Vagina (tissue), 2 donors: ENCODE data around the gene GUCY1B1. TPM values are rescaled to one million over a fixed set of nuclear protein-coding genes. Genes with fewer than 3 reads are reported as not detected.

ENCODE experiments used
- DNase-seq, 2 donors: peaks; one replicate each; pipeline ENCODE4 v3.0.0-alpha.2; 2017; ENCODE audit errors: extremely low spot score in 2 of 2
- H3K27ac ChIP-seq: fragments of 200-600 bp; sonication (generic); one replicate; pipeline ENCODE4 v1.5.1; 2019
- H3K27me3 ChIP-seq: fragments of 200-600 bp; sonication (generic); one replicate; pipeline ENCODE4 v1.5.1; 2019
- H3K36me3 ChIP-seq, 2 donors: fragments of 200-600 bp; sonication (generic); one replicate each; pipeline ENCODE4 v1.5.1; 2017 to 2019
- H3K4me1 ChIP-seq: fragments of 200-600 bp; sonication (generic); one replicate; pipeline ENCODE4 v1.5.1; 2019
- H3K4me3 ChIP-seq, 2 donors: fragments of 200-600 bp; sonication (generic); 1 replicate in 1 of 2; 2 replicates in 1 of 2; pipeline ENCODE4 v1.5.1; 2016 to 2019
- H3K9me3 ChIP-seq: fragments of 200-600 bp; sonication (generic); one replicate; pipeline ENCODE4 v1.5.1; 2019
- POLR2A ChIP-seq, 2 donors: fragments of 450-650 bp; IDR thresholded peaks; one replicate each; pipeline ENCODE4 v1.6.1; 2017; ENCODE audit warnings: antibody characterized with exemption in 2 of 2, mild to moderate bottlenecking in 2 of 2, moderate library complexity in 2 of 2
- POLR2AphosphoS5 ChIP-seq, 2 donors: sonication (generic); formaldehyde crosslinking; IDR thresholded peaks; one replicate each; pipeline ENCODE4 v1.9.0; 2017; ENCODE audit warnings: antibody characterized with exemption in 2 of 2, mild to moderate bottlenecking in 2 of 2, low read depth in 1 of 2; ENCODE audit not compliant: insufficient read depth in 1 of 2
- intact Hi-C: fragments of 100-400 bp; cut with DNase I; formaldehyde crosslinking; loops from one replicate; pipeline ENCODE4 v1.15.1; 2023
- total RNA-seq: library from RNA; depleted of rRNA; stranded (reverse); fragments of >200 nt; gene quantifications from one replicate; pipeline ENCODE4 v1.2.3, GENCODE V29; 2016
- TF ChIP-seq, protein P1 (sequence below), 3 experiments: fragments of 450-650 bp in 2 of 3; fragments of 200-600 bp in 1 of 3; sonication (generic) in 1 of 3; IDR thresholded peaks; one replicate each; pipeline ENCODE4 v1.5.1; 2017 to 2019; ENCODE audit warnings: antibody characterized with exemption in 3 of 3, mild to moderate bottlenecking in 2 of 3, moderate library complexity in 2 of 3

The GUCY1B1 gene
- total RNA-seq, 1 donor from 2014 or later, result 22.8 TPM

DNA sequence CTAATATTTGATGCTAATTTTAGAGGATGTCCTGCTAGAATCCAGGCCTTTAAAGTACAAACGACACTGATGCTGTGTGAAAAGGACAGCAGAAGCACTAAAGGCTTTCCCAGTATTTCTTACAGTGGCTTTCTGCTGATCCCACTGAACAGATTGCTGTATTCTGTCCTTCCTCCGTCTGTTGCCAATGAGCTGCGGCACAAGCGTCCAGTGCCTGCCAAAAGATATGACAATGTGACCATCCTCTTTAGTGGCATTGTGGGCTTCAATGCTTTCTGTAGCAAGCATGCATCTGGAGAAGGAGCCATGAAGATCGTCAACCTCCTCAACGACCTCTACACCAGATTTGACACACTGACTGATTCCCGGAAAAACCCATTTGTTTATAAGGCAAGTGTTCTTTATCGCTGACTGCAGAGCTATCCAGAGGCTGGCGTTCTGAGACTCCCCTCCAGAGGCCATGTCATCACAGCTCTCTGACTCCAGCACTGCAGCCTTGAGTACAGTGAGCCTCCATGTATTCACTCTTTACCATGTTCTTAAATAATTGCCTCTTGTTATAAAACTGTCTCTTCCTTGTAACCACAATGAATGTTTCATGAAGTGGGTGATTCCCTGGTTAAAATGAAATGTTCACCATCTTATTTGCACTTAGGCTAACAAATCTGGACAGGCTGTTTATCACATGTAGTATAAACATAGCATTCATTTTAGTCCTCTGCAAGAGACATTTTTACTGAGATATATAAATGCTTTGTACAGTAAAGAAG, 43.6 kb downstream of the GUCY1B1 start:
- no peak overlapping the region for H3K27ac ChIP-seq

DNA sequence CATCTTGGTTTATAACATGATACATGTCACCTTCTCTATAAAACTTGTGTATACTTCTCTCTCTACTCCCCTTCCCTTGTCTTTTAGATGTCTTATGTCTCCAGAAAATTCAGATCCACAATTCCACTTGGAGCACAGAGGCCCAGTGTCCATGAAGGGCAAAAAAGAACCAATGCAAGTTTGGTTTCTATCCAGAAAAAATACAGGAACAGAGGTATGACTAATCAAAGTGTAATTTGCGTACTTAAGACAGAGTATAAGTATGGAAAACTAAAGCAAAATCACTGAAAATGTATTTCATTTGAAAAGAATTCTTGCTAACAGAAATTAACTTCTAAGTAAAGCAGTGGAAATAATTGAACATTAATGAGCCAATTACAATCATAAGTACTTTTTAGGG, 46.2 kb downstream of the GUCY1B1 start:
- H3K4me1 ChIP-seq, result no peaks in the 10 kb centered on the region
- DNase-seq, result no peak
- H3K9me3 ChIP-seq, result no peaks in the 10 kb centered on the region
- H3K27ac ChIP-seq, result no peak overlapping the region
- no peak overlapping the region for H3K4me3 ChIP-seq
- no peak for TF ChIP-seq POLR2AphosphoS5 (IDR thresholded peaks at IDR 0.05; ENCODE audit: insufficient read depth in 1 of 2, low read depth in 1 of 2)
- no peaks in the 10 kb centered on the region for H3K27me3 ChIP-seq
- intact Hi-C loops, result no loop called here
- peaks cover 0 to 14% of the 10 kb centered on the region in 2 donors for H3K36me3 ChIP-seq

More for the DNA sequence above, 43.6 kb downstream of the GUCY1B1 start:
- intact Hi-C loops, result no loop called here
- H3K36me3 ChIP-seq, result peaks cover 0 to 14% of the 10 kb centered on the region in 2 donors
- no peaks in the 10 kb centered on the region for H3K9me3 ChIP-seq
- no peak for DNase-seq
- H3K4me3 ChIP-seq, result no peak overlapping the region
- no peak for TF ChIP-seq POLR2A (IDR thresholded peaks at IDR 0.05)
- TF ChIP-seq POLR2AphosphoS5 (IDR thresholded peaks at IDR 0.05; ENCODE audit: insufficient read depth in 1 of 2, low read depth in 1 of 2), result no peak
- TF ChIP-seq, protein P1, sequence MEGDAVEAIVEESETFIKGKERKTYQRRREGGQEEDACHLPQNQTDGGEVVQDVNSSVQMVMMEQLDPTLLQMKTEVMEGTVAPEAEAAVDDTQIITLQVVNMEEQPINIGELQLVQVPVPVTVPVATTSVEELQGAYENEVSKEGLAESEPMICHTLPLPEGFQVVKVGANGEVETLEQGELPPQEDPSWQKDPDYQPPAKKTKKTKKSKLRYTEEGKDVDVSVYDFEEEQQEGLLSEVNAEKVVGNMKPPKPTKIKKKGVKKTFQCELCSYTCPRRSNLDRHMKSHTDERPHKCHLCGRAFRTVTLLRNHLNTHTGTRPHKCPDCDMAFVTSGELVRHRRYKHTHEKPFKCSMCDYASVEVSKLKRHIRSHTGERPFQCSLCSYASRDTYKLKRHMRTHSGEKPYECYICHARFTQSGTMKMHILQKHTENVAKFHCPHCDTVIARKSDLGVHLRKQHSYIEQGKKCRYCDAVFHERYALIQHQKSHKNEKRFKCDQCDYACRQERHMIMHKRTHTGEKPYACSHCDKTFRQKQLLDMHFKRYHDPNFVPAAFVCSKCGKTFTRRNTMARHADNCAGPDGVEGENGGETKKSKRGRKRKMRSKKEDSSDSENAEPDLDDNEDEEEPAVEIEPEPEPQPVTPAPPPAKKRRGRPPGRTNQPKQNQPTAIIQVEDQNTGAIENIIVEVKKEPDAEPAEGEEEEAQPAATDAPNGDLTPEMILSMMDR (IDR thresholded peaks at IDR 0.05), result no peak
- no peaks in the 10 kb centered on the region for H3K27me3 ChIP-seq
- no peaks in the 10 kb centered on the region for H3K4me1 ChIP-seq

DNA sequence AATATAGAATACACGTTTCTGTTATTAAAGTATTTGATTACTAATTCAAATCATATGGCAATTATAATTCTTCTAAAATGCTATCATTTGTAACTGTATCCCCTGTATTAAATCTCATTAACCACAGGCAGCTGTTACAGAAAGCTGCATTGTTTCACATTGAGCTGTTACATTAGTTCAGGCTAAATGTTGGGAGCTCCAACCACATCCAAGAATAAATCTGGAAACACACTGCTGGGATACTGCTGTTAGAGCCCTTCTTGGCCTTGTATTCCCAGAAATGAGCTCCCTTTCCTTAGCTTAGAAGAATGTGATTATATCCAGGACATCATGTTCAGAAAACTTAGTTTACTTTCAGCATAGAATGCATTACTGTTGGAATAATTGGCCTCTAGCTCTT, 48.2 kb downstream of the GUCY1B1 start:
- Histone ChIP-seq H3K4me3 (no peak overlapping the region), H3K4me1 (no peaks in the 10 kb centered on the region), H3K27me3 (no peaks in the 10 kb centered on the region), H3K27ac (no peak overlapping the region), H3K36me3 (peaks cover 0 to 14% of the 10 kb centered on the region in 2 donors), H3K9me3 (no peaks in the 10 kb centered on the region)
- no peak for DNase-seq
- TF ChIP-seq POLR2AphosphoS5 (IDR thresholded peaks at IDR 0.05; ENCODE audit: insufficient read depth in 1 of 2, low read depth in 1 of 2) (no peak), POLR2A (IDR thresholded peaks at IDR 0.05) (no peak)
- TF ChIP-seq, protein P1 (IDR thresholded peaks at IDR 0.05), result no peak
- intact Hi-C loops, result no loop called here

DNA sequence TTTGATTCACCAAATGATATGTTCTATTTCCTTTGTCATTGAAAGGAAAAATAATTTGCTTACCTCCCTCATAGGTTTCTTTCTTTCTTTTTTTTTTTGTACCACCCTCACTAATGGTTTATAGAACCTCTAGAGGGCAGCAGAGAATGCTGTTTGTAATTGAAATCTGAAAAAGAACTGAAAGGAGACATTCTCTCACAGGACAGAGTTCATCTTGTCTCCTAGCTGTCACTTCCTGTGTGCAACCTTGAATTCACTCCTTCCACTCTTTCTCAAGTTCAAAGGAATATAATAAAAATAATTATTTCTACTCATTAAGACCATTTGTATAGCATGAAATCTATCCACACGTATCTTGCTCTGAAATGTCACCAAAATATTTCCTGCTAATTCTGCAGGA, 51.0 kb downstream of the GUCY1B1 start:
- Histone ChIP-seq H3K27me3 (no peaks in the 10 kb centered on the region), H3K27ac (no peak overlapping the region), H3K4me1 (no peaks in the 10 kb centered on the region), H3K9me3 (no peaks in the 10 kb centered on the region), H3K4me3 (no peak overlapping the region), H3K36me3 (no peaks in the 10 kb centered on the region)
- no peak for TF ChIP-seq POLR2AphosphoS5 (IDR thresholded peaks at IDR 0.05; ENCODE audit: insufficient read depth in 1 of 2, low read depth in 1 of 2)
- TF ChIP-seq, protein P1 (IDR thresholded peaks at IDR 0.05), result peak in 2 of 3 experiments; percentile 27 to 53
- no peak for DNase-seq
- intact Hi-C loops, result no loop called here

DNA sequence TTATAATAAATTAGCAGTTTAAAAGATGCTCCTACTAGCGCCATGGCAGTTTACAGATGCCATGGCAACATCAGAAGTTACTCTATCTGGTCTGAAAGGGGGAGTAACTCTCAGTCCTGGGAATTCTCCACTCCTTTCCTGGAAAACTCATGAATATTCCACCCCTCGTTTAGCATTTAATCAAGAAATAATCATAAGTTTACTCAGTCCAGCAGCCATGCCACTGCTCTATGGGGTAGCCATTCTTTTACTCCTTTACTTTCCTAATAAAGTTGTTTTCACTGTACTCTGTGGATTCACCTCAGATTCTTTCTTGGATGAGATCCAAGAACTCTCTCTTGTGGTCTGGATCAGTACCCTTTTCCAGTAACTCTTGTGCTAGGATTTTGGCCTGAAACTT, 52.3 kb downstream of the GUCY1B1 start:
- Histone ChIP-seq H3K27me3 (no peaks in the 10 kb centered on the region), H3K4me3 (no peak overlapping the region), H3K4me1 (no peaks in the 10 kb centered on the region), H3K9me3 (no peaks in the 10 kb centered on the region), H3K36me3 (no peaks in the 10 kb centered on the region), H3K27ac (no peak overlapping the region)
- intact Hi-C loops, result no loop called here
- TF ChIP-seq, protein P1 (IDR thresholded peaks at IDR 0.05), result no peak
- TF ChIP-seq POLR2A (IDR thresholded peaks at IDR 0.05) (no peak), POLR2AphosphoS5 (IDR thresholded peaks at IDR 0.05; ENCODE audit: insufficient read depth in 1 of 2, low read depth in 1 of 2) (no peak)
- no peak for DNase-seq
